ENCODE measurements around the gene UBE2G1. TPM values are rescaled to one million over a fixed set of nuclear protein-coding genes. Genes with fewer than 3 reads are reported as not detected.

Gene UBE2G1
- total and polyA plus RNA-seq, 9 of the 15 experiments (the other 6 are each of a cell fraction or from before 2014, with no cell fraction given), result 10.1 to 65.9 (median 29.7) TPM

- WGBS (ENCODE audit: insufficient coverage, low coverage, missing lambda C conversion rate), result 90% methylated on average over 4 of the region's 6 CpGs
- no TSS peak for BruUV-seq (replicated peaks)
- intact Hi-C loops (cut with micrococcal nuclease), result no loop called here
- TF ChIP-seq ZBTB9 (CRISPR knock-in tag; IDR thresholded peaks at IDR 0.05) (no peak), ZBTB7A (IDR thresholded peaks at IDR 0.05; ENCODE audit: borderline replicate concordance, control insufficient read depth, low read depth, low read length) (no peak), SMARCE1 (IDR thresholded peaks at IDR 0.05) (no peak), RBM25 (IDR thresholded peaks at IDR 0.05; ENCODE audit: low read depth, low read length, severe bottlenecking) (no peak), TFAP4 (CRISPR knock-in tag; IDR thresholded peaks at IDR 0.05; ENCODE audit: borderline replicate concordance) (no peak), ZNF277 (CRISPR knock-in tag; IDR thresholded peaks at IDR 0.05; ENCODE audit: borderline replicate concordance) (no peak), MCM5 (IDR thresholded peaks at IDR 0.05; ENCODE audit: low read depth) (no peak), MBD2 (IDR thresholded peaks at IDR 0.05; ENCODE audit: borderline replicate concordance, low read depth) (no peak), PPARD (CRISPR knock-in tag; IDR thresholded peaks at IDR 0.05) (no peak), SMARCB1 (IDR thresholded peaks at IDR 0.05; ENCODE audit: insufficient read length, low read depth) (no peak), L3MBTL2 (IDR thresholded peaks at IDR 0.05) (no peak), KHSRP (IDR thresholded peaks at IDR 0.05) (no peak), MYBL2 (IDR thresholded peaks at IDR 0.05; ENCODE audit: low read depth) (no peak), MYBL2 (CRISPR knock-in tag; IDR thresholded peaks at IDR 0.05; ENCODE audit: borderline replicate concordance) (no peak), TCF15 (CRISPR knock-in tag; IDR thresholded peaks at IDR 0.05) (no peak), RB1 (IDR thresholded peaks at IDR 0.05; ENCODE audit: low read depth) (no peak)
Measured at GRCh38 chr17:4272213-4272971, 94.1 kb downstream of the UBE2G1 start.

More at GRCh38 chr17:4272213-4272971, 94.1 kb downstream of the UBE2G1 start:
- ATAC-seq (no peak), FAIRE-seq (no peak), DNase-seq (ENCODE audit: extremely low read depth in 1 of 4, low spot score in 3 of 4) (no peak)
- in situ Hi-C loops (cut with MboI), result no loop called here
- no peak overlapping the region for H2AFZ ChIP-seq (ENCODE audit: low read depth, low read length)
- H3K36me3 ChIP-seq (ENCODE audit: control insufficient read depth, insufficient read depth, low read length), result peaks cover 51% of the 10 kb centered on the region; the same call in 2 of the 3 replicates
- ChIA-PET CTCF (ENCODE audit: low intra/inter-chr PET ratio) (no interaction called here), POLR2A (interaction anchor here (0.6 to 0.9 kb wide), 2 partner anchors 14 to 466 kb away, joined by 3 to 4 read pairs; no protein-coding TSS in a partner anchor)
- no peaks in the 10 kb centered on the region for H3K4me1 ChIP-seq (replicated peaks in 1 of 2; ENCODE audit: control insufficient read depth in 2 of 2, insufficient read depth in 2 of 2, low read length in 2 of 2)
- no peaks in the 10 kb centered on the region for H3K9me1 ChIP-seq (ENCODE audit: control insufficient read depth, insufficient read depth, low read length)
- no peaks in the 10 kb centered on the region for H3K9me3 ChIP-seq (replicated peaks; ENCODE audit: control insufficient read depth, insufficient read depth, low read depth, low read length)
- no peak overlapping the region for H3K4me2 ChIP-seq (ENCODE audit: insufficient read depth, low read length)
- no peaks in the 10 kb centered on the region for H4K20me1 ChIP-seq (replicated peaks; ENCODE audit: control insufficient read depth, insufficient read depth, low read length)
- no peak overlapping the region for H3K27ac ChIP-seq (ENCODE audit: extremely low read depth, low read depth, low read length)
- H3K79me2 ChIP-seq (ENCODE audit: control insufficient read depth, insufficient read depth, low read length), result no peaks in the 10 kb centered on the region; the same call in 2 of the 3 replicates
- H3K27me3 ChIP-seq (ENCODE audit: control insufficient read depth in 2 of 2, insufficient read depth in 2 of 2, low read length in 2 of 2), result no peaks in the 10 kb centered on the region
- no peak overlapping the region for H3K9ac ChIP-seq (ENCODE audit: insufficient read depth in 1 of 2, low read depth in 2 of 2, low read length in 2 of 2)
- no peak overlapping the region for H3K4me3 ChIP-seq

All from K562 (cell line).